Nephron progenitor cell (in vitro differentiated cells): Measurements from ENCODE around the gene UNC45A.

ENCODE experiments used
- DNase-seq: peaks from one replicate; pipeline ENCODE4 v3.0.0; 2021
- H3K27ac Mint-ChIP-seq: 2 replicates; pipeline ENCODE4 v1.8.0; 2021; ENCODE audit warnings: mild to moderate bottlenecking, moderate library complexity, mixed read lengths
- H3K27me3 Mint-ChIP-seq: 2 replicates; pipeline ENCODE4 v1.8.0; 2021; ENCODE audit warnings: mild to moderate bottlenecking, low read depth, mixed read lengths; ENCODE audit not compliant: poor library complexity
- H3K36me3 Mint-ChIP-seq: 2 replicates; pipeline ENCODE4 v1.8.0; 2021; ENCODE audit warnings: low read depth, mixed read lengths
- H3K4me1 Mint-ChIP-seq: 2 replicates; pipeline ENCODE4 v1.8.0; 2021; ENCODE audit warnings: mixed read lengths
- H3K4me3 Mint-ChIP-seq: 2 replicates; pipeline ENCODE4 v1.8.0; 2021; ENCODE audit warnings: mild to moderate bottlenecking, moderate library complexity, mixed read lengths
- H3K9me3 Mint-ChIP-seq: 2 replicates; pipeline ENCODE4 v1.8.0; 2021; ENCODE audit warnings: mild to moderate bottlenecking, moderate library complexity, mixed read lengths
- TF ChIP-seq, protein P1 (sequence below): fragments of 200-600 bp; sonication (generic); IDR thresholded peaks from 2 replicates; pipeline ENCODE4 v1.5.0; 2021; ENCODE audit warnings: antibody characterized with exemption

Gene UNC45A

DNA sequence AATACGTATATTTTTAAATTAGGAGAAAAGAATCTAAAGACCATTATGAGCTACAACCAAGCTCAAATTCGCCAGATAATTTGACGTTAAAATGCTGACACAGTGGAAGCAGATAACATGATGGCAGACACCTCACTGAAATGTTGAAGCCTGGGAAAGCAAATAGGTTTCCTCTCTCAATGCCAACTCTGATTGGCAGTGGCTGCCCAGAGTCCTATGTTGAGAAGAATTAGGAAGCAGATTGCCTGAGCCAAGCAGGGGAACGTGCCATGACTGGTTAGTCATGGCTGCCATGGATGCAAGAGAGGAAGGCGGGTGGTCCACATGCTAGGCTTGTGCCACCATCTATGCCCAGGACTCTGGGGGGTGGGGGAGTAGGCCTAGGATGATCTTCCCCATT lies 3.2 kb downstream of the UNC45A start:
- peaks cover 6% of the 10 kb centered on the region for H3K27me3 Mint-ChIP-seq

DNA sequence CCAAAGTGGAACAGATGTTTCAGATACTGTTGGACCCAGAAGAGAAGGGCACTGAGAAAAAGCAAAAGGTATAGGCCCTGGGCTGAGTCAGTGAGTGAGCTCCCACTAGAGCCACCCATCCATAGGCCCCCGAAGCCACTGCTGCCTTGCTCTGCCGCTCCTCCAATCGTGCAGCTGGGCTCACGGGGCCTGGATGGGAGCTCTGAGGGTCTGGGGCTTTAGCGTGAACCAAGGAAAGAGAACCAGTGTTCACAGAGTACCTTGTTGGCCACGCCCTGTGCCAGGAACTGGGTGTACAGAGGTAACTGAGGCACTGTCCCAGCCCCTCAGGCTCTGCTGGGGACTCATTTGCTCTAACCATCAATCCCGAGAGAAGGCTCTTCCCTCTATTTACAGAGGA lies 4.7 kb downstream of the UNC45A start:
- no peaks in the 10 kb centered on the region for H3K9me3 Mint-ChIP-seq
- no peaks in the 10 kb centered on the region for H3K27me3 Mint-ChIP-seq
- peaks cover 53% of the 10 kb centered on the region for H3K36me3 Mint-ChIP-seq
- H3K27ac Mint-ChIP-seq, result no peak overlapping the region
- DNase-seq, result no peak
- H3K4me1 Mint-ChIP-seq, result peaks cover 24% of the 10 kb centered on the region
- TF ChIP-seq, protein P1, sequence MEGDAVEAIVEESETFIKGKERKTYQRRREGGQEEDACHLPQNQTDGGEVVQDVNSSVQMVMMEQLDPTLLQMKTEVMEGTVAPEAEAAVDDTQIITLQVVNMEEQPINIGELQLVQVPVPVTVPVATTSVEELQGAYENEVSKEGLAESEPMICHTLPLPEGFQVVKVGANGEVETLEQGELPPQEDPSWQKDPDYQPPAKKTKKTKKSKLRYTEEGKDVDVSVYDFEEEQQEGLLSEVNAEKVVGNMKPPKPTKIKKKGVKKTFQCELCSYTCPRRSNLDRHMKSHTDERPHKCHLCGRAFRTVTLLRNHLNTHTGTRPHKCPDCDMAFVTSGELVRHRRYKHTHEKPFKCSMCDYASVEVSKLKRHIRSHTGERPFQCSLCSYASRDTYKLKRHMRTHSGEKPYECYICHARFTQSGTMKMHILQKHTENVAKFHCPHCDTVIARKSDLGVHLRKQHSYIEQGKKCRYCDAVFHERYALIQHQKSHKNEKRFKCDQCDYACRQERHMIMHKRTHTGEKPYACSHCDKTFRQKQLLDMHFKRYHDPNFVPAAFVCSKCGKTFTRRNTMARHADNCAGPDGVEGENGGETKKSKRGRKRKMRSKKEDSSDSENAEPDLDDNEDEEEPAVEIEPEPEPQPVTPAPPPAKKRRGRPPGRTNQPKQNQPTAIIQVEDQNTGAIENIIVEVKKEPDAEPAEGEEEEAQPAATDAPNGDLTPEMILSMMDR, result no peak
- H3K4me3 Mint-ChIP-seq, result no peak overlapping the region

More for the DNA sequence above, 3.2 kb downstream of the UNC45A start:
- no peak for DNase-seq
- Mint-ChIP-seq H3K36me3 (peaks cover 50% of the 10 kb centered on the region), H3K4me1 (peaks cover 32% of the 10 kb centered on the region), H3K4me3 (no peak overlapping the region), H3K9me3 (no peaks in the 10 kb centered on the region), H3K27ac (no peak overlapping the region)
- TF ChIP-seq, protein P1, result no peak

DNA sequence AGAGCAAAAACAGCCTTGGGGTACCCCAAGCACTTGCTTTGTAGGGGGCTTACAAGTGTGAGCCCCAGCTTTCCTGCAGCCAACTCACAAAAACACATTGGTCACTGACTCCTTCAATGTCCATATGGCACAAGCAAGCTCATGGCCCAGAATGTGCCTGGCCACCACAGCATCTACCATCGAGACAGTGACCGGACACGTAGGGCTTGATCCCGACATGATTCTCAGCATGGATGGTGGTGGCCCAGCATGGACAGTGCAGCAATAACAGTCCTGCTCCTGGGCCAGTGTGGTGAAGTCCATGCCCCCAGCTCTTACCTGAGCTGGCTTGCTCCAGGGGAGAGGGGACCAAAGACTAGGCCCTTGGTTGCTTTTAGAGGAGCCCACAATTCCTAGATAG lies 6.0 kb downstream of the UNC45A start:
- no peak for DNase-seq
- H3K27me3 Mint-ChIP-seq, result no peaks in the 10 kb centered on the region
- H3K4me3 Mint-ChIP-seq, result no peak overlapping the region
- peaks cover 19% of the 10 kb centered on the region for H3K4me1 Mint-ChIP-seq
- no peak overlapping the region for H3K27ac Mint-ChIP-seq
- no peaks in the 10 kb centered on the region for H3K9me3 Mint-ChIP-seq
- TF ChIP-seq, protein P1, result no peak
- peaks cover 58% of the 10 kb centered on the region for H3K36me3 Mint-ChIP-seq

DNA sequence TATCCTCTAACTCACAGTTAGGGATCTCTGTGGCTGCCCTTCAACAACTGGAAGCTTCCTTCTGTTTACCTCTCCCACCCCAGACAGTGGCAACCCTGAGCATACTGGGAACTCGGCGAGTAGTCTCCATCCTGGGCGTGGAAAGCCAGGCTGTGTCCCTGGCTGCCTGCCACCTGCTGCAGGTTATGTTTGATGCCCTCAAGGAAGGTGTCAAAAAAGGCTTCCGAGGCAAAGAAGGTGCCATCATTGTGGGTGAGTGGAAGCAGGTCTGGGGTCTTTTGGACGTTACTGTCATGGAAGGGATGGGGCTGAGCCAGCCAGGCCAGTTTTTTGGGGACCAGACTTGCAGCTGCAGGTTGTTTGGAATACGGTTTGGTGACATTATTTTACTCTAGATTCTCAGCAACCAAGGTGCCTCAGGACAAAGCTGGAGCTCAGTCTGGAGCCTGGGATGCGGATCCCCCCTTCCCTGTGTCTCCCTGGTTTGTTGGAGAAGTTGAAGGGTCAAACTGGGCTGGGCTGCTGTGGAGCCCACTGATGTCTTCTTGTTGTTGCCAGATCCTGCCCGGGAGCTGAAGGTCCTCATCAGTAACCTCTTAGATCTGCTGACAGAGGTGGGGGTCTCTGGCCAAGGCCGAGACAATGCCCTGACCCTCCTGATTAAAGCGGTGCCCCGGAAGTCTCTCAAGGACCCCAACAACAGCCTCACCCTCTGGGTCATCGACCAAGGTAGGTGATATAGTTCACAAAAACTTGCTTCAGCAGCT lies 7.5 kb downstream of the UNC45A start:
- H3K27ac Mint-ChIP-seq, result no peak overlapping the region
- TF ChIP-seq, protein P1, result no peak
- H3K4me1 Mint-ChIP-seq, result peaks cover 10% of the 10 kb centered on the region

DNA sequence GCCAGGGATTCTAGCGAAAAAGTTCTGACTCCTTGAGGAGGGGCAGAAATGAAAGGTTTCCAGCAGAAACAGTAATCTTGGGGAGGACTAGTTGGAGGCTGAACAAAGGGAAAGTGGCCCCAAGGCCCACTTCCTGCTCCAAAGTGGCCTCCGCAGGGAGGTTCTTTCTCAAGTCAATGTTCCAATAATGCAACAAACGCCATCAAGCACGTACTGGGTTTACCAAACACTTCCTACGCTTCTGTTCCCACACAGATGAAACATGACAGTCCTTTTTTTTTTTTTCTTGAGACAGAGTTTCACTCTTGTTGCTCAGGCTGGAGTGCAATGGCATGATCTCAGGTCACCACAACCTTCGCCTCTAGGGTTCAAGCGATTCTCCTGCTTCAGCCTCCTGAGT lies 10.0 kb downstream of the UNC45A start:
- no peak overlapping the region for H3K4me3 Mint-ChIP-seq
- H3K9me3 Mint-ChIP-seq, result no peaks in the 10 kb centered on the region
- TF ChIP-seq, protein P1, result no peak
- no peaks in the 10 kb centered on the region for H3K27me3 Mint-ChIP-seq
- no peak overlapping the region for H3K27ac Mint-ChIP-seq
- peaks cover 57% of the 10 kb centered on the region for H3K36me3 Mint-ChIP-seq
- no peak for DNase-seq
- peaks cover 4% of the 10 kb centered on the region for H3K4me1 Mint-ChIP-seq

More for the DNA sequence above, 7.5 kb downstream of the UNC45A start:
- H3K4me3 Mint-ChIP-seq, result no peak overlapping the region
- DNase-seq, result no peak
- no peaks in the 10 kb centered on the region for H3K9me3 Mint-ChIP-seq
- peaks cover 53% of the 10 kb centered on the region for H3K36me3 Mint-ChIP-seq
- no peaks in the 10 kb centered on the region for H3K27me3 Mint-ChIP-seq

DNA sequence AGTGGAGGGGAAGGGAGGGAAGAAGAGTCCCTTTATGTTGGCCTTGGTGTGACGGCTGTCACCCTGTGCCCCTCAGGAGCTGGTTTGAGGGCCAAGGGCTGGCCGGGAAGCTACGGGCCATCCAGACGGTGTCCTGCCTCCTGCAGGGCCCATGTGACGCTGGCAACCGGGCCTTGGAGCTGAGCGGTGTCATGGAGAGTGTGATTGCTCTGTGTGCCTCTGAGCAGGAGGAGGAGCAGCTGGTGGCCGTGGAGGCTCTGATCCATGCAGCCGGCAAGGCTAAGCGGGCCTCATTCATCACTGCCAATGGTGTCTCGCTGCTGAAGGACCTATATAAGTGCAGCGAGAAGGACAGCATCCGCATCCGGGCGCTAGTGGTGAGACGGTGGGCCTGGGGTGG lies 11.5 kb downstream of the UNC45A start:
- TF ChIP-seq, protein P1, result no peak
- Mint-ChIP-seq H3K27ac (no peak overlapping the region), H3K36me3 (peaks cover 52% of the 10 kb centered on the region), H3K4me3 (no peak overlapping the region), H3K4me1 (no peaks in the 10 kb centered on the region), H3K9me3 (no peaks in the 10 kb centered on the region), H3K27me3 (peaks cover 3% of the 10 kb centered on the region)
- DNase-seq, result no peak
